Cardiac muscle cell (in vitro differentiated cells and primary cell): Measurements from ENCODE around the gene GRIN1. TPM values are rescaled to one million over a fixed set of nuclear protein-coding genes. Genes with fewer than 3 reads are reported as not detected.

Source experiments
- DNase-seq, 2 donors: peaks; one replicate each; pipeline versions ENCODE4 v3.0.0 to v3.0.0-alpha.2; 2010 to 2017; ENCODE audit warnings: low read depth in 1 of 2, low spot score in 1 of 2
- H3K27ac ChIP-seq: fragments of 200-600 bp; sonication (generic); 2 replicates; pipeline ENCODE4 v1.5.1; 2016
- H3K27me3 ChIP-seq: fragments of 200-600 bp; sonication (generic); 2 replicates; pipeline ENCODE4 v1.6.0; 2016; ENCODE audit warnings: control low read depth
- H3K36me3 ChIP-seq: fragments of 200-600 bp; sonication (generic); 2 replicates; pipeline ENCODE4 v1.5.1; 2016; ENCODE audit warnings: control low read depth
- H3K4me1 ChIP-seq: fragments of 200-600 bp; sonication (generic); 2 replicates; pipeline ENCODE4 v1.8.1; 2017; ENCODE audit warnings: low read depth, mild to moderate bottlenecking, mixed run types
- H3K4me3 ChIP-seq: fragments of 200-600 bp; sonication (generic); 2 replicates; pipeline ENCODE4 v1.5.1; 2016; ENCODE audit warnings: mild to moderate bottlenecking
- H3K9me3 ChIP-seq: fragments of 200-600 bp; sonication (generic); 2 replicates; pipeline ENCODE4 v1.5.1; 2017; ENCODE audit warnings: low read depth, mild to moderate bottlenecking, control low read depth
- CTCF ChIP-seq: IDR thresholded peaks from 2 replicates; pipeline ENCODE4 v1.5.1; 2012; ENCODE audit warnings: low read depth, mild to moderate bottlenecking, low read length
- polyA plus RNA-seq: library from polyadenylated mRNA; unstranded; fragments of >200 nt; fragmentation: Nextera tagmentation; extraction: Ambion mirVana; gene quantifications from 2 replicates; pipeline ENCODE4 v1.2.1, GENCODE V29; 2016
- total RNA-seq: library from RNA; depleted of rRNA; stranded (reverse); fragments of >200 nt; gene quantifications from 2 replicates; pipeline ENCODE4 v1.2.3, GENCODE V29; 2016

Gene GRIN1
- total and polyA plus RNA-seq, 2 experiments from 2014 or later = 0.03 to 0.22 TPM

GRCh38 chr9:137159105-137160053 lies 20.4 kb downstream of the GRIN1 start:
- DNase-seq = no peak
- no peak overlapping the region for H3K4me3 ChIP-seq
- no peak for TF ChIP-seq CTCF
- no peaks in the 10 kb centered on the region for H3K4me1 ChIP-seq
- peaks cover 100% of the 10 kb centered on the region for H3K27me3 ChIP-seq
- no peak overlapping the region for H3K27ac ChIP-seq
- H3K36me3 ChIP-seq = no peaks in the 10 kb centered on the region
- no peaks in the 10 kb centered on the region for H3K9me3 ChIP-seq

- Histone ChIP-seq H3K4me1 (no peaks in the 10 kb centered on the region), H3K27me3 (peaks cover 100% of the 10 kb centered on the region), H3K9me3 (no peaks in the 10 kb centered on the region), H3K27ac (no peak overlapping the region), H3K4me3 (no peak overlapping the region), H3K36me3 (no peaks in the 10 kb centered on the region)
- TF ChIP-seq CTCF = no peak
- DNase-seq = no peak
Measured at GRCh38 chr9:137160054-137160425, 21.1 kb downstream of the GRIN1 start.

GRCh38 chr9:137160716-137161557 lies 22.0 kb downstream of the GRIN1 start:
- Histone ChIP-seq H3K36me3 (no peaks in the 10 kb centered on the region), H3K9me3 (no peaks in the 10 kb centered on the region), H3K27me3 (peaks cover 100% of the 10 kb centered on the region), H3K27ac (no peak overlapping the region), H3K4me3 (no peak overlapping the region), H3K4me1 (no peaks in the 10 kb centered on the region)
- DNase-seq = no peak
- no peak for TF ChIP-seq CTCF

- no peak overlapping the region for H3K27ac ChIP-seq
- no peak overlapping the region for H3K4me3 ChIP-seq
- H3K36me3 ChIP-seq = no peaks in the 10 kb centered on the region
- peaks cover 100% of the 10 kb centered on the region for H3K27me3 ChIP-seq
- H3K9me3 ChIP-seq = no peaks in the 10 kb centered on the region
- no peaks in the 10 kb centered on the region for H3K4me1 ChIP-seq
- DNase-seq = no peak
- TF ChIP-seq CTCF = no peak
Measured at GRCh38 chr9:137161558-137162486, 22.9 kb downstream of the GRIN1 start.
